Placental pericyte (primary cell): ENCODE data around the gene LIMK1. TPM values are rescaled to one million over a fixed set of nuclear protein-coding genes. Genes with fewer than 3 reads are reported as not detected.

ENCODE experiments used
- total RNA-seq: library from RNA; depleted of rRNA; stranded (reverse); fragments of >200 nt; gene quantifications from 2 replicates; pipeline ENCODE4 v1.2.3, GENCODE V29; 2012

LIMK1 gene
- 92.1 and 94.5 TPM in 2 replicates for total RNA-seq

DNA sequence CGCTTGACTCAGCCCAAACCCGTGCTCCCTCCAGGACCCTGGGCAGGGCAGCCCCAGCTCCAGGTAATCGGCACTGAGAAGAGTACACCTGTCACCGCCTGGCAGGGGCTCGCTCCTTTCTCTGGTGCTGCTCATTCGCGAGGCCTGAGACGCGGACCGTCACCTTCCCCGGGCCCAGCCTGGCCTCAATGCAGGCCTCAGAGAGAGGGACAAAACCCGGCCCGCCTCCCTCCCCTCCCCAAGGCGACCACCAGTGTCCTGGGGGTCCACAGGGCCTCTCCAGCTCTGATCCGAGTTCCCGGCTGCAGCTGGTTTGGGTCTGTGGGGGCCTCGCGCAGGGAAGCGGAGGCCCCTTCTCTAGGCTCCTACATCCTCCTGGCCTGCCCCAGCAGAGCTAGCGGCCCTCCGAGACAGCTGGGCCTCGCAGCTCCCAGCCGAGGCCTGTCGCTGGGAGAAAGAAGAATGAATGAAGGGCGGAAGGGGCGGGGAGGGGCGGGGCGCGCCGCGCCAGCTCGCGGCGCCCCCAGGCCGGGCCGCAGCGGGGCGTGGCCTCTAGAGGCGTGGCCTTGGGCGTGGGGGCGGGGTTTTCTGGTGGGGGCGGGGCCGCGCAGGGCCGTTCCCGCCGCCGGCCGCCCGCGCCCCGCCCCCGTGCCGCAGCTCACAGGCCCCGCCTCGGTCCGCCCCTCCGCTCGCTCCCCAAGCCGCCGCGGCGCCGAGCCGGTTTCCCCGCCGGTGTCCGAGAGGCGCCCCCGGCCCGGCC, at the start of gene LIMK1:
TSS of gene LIMK1 (plus strand) at position 688 of the 760 bp plus-strand sequence. CDS start 187 bp downstream, outside the sequence.

Other genes starting within 250 kb of the LIMK1 start
- 1.1 and 2.4 TPM in 2 replicates for gene METTL27, start 241.3 kb upstream of the LIMK1 start, total RNA-seq
- not detected in 2 replicates for gene TMEM270, start 222.6 kb upstream of the LIMK1 start, total RNA-seq
- gene ELN, start 55.6 kb upstream of the LIMK1 start, total RNA-seq = 0.86 TPM in 1 of 2 replicates, not detected in the other
- gene EIF4H, start 90.6 kb downstream of the LIMK1 start, total RNA-seq = 312 and 413 TPM in 2 replicates
- 0.72 and 1.1 TPM in 2 replicates for gene LAT2, start 126.2 kb downstream of the LIMK1 start, total RNA-seq
- gene RFC2, start 170.6 kb downstream of the LIMK1 start, total RNA-seq = 10.5 and 42.2 TPM in 2 replicates
- 69.2 and 111 TPM in 2 replicates for gene CLIP2, start 205.6 kb downstream of the LIMK1 start, total RNA-seq